Retinal pigment epithelial cell (primary cell): ENCODE results near the gene NOL9.
A peak's percentile ranks its signal among the peaks of the same experiment; 100 is the strongest.
"Not testable (repeated sequence)": the region's sequence is repeated elsewhere in the genome, so short reads cannot be mapped to it uniquely, and the experiment has no call there.

Experiments
- DNase-seq: peaks from one replicate; pipeline ENCODE4 v3.0.0-alpha.2; 2010; ENCODE audit warnings: low read depth
- H3K4me3 ChIP-seq: 2 replicates; pipeline ENCODE4 v1.5.1; 2011; ENCODE audit warnings: mild to moderate bottlenecking, low read length, control low read depth, moderate library complexity
- TF ChIP-seq, protein P1 (sequence below): conservative IDR thresholded peaks from 2 replicates; pipeline ENCODE4 v1.5.1; 2011; ENCODE audit warnings: low read depth, low read length, control low read depth, inconsistent platforms

The NOL9 gene

DNA sequence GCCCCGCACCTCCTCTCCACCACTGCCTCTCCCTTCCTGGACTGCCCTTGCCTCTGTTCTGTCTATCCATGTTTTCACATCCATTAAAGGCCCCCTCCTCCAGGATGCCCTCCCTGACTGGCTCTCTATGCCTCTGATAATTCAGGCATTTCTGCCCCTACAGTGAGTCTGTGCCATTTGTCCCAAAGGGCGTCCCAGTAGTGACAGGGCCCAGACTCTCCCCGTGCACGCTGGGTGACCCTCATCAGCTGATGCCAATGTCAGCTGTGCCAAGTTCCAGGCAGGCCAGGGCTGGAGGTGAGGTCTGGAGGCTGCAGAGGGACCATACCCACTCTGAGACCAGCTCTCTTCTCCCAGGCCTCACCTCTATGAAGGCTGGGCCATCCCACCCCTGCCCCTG lies 59.7 kb downstream of the NOL9 start:
- DNase-seq: no peak
- no peak overlapping the region for H3K4me3 ChIP-seq
- TF ChIP-seq, protein P1, sequence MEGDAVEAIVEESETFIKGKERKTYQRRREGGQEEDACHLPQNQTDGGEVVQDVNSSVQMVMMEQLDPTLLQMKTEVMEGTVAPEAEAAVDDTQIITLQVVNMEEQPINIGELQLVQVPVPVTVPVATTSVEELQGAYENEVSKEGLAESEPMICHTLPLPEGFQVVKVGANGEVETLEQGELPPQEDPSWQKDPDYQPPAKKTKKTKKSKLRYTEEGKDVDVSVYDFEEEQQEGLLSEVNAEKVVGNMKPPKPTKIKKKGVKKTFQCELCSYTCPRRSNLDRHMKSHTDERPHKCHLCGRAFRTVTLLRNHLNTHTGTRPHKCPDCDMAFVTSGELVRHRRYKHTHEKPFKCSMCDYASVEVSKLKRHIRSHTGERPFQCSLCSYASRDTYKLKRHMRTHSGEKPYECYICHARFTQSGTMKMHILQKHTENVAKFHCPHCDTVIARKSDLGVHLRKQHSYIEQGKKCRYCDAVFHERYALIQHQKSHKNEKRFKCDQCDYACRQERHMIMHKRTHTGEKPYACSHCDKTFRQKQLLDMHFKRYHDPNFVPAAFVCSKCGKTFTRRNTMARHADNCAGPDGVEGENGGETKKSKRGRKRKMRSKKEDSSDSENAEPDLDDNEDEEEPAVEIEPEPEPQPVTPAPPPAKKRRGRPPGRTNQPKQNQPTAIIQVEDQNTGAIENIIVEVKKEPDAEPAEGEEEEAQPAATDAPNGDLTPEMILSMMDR: no peak

DNA sequence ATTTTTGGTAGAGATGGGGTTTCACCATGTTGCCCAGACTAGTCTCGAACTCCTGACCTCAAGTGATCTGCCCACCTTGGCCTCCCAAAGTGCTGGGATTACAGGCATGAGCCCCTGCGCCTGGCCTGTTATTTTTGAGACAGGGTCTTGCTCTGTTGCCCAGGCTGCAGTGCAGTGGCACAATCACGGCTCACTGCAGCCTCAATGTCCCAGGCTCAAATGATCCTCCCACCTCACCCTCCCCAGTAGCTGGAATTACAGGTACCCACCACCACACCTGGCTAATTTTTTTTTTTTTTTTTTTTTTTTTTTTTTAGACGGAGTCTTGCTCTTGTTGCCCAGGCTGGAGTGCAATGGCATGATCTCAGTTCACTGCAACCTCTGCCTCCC lies 60.5 kb downstream of the NOL9 start:
- H3K4me3 ChIP-seq, DNase-seq: not testable (repeated sequence)

DNA sequence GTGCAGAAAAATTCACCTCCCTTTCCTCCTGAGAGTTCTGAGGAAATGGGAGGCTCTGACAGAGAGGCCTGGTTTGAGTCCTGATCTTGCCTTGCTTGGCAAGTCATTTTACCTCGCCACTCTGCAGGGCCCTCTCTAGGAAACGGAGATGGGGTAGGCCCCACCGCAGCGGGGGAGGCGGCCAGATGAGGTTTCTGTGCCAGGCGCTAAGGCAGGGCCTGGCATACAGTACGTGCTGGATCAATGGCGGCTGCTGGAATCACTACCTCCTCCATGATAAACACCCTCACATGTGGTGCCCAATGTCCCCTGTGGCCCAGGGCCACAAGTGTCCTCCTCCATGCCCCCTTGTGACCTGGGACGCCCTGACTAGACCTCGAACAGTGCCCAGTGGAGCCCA lies 62.3 kb downstream of the NOL9 start:
- TF ChIP-seq, protein P1: no peak
- no peak for DNase-seq
- H3K4me3 ChIP-seq: no peak overlapping the region

DNA sequence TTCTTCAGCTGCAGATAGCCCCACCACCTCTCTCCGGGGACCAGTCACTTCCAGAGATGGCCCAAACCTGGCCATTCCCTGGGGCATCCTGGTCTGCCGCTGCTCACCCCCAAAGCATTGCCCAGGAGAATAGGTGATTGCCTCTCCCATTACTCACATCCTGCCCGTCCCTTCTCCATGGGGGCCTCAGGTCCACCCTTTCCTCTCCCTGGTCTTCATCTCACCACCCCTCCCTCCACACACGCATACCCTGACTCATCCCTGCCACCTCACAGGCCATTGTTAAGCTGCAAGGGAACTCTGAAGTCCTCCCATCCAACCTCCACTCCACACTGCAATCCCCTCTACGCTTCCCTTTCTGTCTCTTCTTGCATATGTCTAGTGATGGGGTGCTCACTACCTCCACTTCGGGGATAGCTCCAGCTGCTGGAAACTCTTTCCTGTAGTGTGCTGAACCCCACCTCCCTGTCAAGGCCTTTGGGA lies 62.8 kb downstream of the NOL9 start, which contains the start of gene PLEKHG5:
TSS of gene PLEKHG5 (minus strand) at position 188 of the 483 bp plus-strand sequence. CDS start 14,096 bp downstream, outside the sequence.
- no peak for DNase-seq
- peak within 1 kb of the TSS; percentile 83 for H3K4me3 ChIP-seq
- TF ChIP-seq, protein P1: no peak

DNA sequence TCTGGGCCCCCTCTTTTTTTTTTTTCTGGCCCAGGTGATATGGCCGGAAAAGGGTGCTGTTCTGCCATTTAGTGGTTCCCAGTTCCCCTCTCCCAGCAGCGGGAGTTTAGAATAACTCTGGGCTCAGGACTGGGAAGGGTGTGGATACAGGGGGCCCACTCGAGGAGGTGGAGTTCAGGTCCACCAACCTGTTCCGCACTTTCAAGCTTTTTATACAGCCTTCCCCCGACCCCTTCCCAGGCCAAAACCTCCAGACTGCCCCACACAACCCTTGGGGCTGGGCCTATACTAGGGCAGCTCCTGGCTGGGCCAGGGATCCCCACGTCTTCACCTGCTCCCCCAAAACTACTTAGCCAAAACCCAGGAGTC lies 63.2 kb downstream of the NOL9 start:
- H3K4me3 ChIP-seq: peak overlapping the region; percentile 83
- TF ChIP-seq, protein P1: no peak
- DNase-seq: no peak

DNA sequence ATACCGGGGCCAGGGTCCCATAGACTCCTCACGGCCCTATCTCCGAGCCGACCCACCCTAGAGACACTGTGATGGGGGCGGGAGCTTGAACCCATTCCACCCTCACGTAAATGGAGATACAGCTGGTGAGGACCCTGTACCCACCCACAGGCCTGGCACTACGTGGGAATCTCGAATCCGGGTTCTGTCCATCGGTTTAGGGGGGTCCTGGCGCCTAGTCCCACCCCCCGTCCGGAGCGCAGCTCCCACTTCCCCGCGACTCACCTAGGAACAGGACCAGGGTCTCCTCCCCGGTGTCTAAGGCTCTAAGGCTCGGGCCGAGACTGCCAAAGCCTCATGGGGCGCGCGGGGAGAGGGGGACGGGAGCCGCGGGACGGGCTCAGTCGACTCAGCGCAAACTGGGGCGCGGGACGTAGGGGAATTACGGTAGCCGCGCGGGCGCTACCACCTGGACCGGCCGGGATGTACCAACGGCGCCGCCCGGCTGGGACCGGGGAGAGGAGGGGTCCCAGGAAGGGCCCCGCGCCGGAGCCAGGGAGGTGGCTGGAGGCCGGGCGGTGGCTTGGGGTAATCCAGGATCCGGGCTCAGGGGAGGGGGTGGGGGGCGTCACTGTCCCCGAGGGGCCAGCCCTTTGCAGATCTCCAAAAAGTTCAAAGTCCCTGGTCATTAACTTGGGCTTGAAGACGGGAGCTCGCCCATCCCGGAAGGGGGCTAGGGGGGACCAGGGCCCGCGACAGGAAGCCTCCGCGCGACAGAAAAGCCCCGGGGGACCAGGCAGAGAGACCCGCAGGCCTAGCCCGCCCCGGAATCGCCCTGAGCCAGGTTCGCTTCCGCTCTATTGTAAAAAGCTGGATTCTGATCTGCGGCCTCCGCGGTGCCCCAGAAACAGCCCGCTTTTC lies 63.9 kb downstream of the NOL9 start:
- TF ChIP-seq, protein P1: no peak
- peak; percentile 27 for DNase-seq
- peak overlapping the region; percentile 83 for H3K4me3 ChIP-seq

DNA sequence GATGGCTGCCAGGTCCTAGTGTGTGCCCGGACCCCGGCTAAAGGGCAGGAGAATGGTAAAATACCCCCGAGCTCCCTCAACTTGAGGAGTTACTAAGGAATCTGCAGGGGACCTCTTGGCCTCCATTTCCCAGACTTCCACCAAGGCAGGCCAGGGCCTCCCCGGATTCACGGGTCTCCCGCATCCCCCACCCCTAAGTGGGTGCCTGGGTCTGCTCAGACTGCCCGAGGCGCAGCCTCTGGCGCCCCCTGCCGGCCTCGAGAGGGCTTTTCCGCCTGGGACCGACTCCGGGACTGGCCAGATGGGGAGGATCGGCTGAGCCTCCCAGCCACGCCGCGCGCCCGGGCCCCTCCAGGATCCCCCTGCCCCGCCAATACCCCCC lies 64.5 kb downstream of the NOL9 start:
- peak; percentile 20 for DNase-seq
- peak overlapping the region; percentile 83 for H3K4me3 ChIP-seq
- TF ChIP-seq, protein P1: peak; percentile 93
